Uterus (tissue), 2 donors: Measurements from ENCODE around the gene FAM9B.

Experiments used
- POLR2A ChIP-seq, 2 donors: fragments of 450-650 bp; IDR thresholded peaks; one replicate each; pipeline ENCODE4 v1.6.1; 2016; ENCODE audit warnings: antibody characterized with exemption in 2 of 2, mild to moderate bottlenecking in 1 of 2, moderate library complexity in 1 of 2
- TF ChIP-seq, protein P1 (sequence below), 4 experiments: fragments of 200-600 bp in 2 of 4; fragments of 450-650 bp in 2 of 4; sonication (generic) in 2 of 4; IDR thresholded peaks; one replicate each; pipeline ENCODE4 v1.5.1; 2016 to 2019; ENCODE audit warnings: antibody characterized with exemption in 4 of 4, mild to moderate bottlenecking in 2 of 4, moderate library complexity in 1 of 4

DNA sequence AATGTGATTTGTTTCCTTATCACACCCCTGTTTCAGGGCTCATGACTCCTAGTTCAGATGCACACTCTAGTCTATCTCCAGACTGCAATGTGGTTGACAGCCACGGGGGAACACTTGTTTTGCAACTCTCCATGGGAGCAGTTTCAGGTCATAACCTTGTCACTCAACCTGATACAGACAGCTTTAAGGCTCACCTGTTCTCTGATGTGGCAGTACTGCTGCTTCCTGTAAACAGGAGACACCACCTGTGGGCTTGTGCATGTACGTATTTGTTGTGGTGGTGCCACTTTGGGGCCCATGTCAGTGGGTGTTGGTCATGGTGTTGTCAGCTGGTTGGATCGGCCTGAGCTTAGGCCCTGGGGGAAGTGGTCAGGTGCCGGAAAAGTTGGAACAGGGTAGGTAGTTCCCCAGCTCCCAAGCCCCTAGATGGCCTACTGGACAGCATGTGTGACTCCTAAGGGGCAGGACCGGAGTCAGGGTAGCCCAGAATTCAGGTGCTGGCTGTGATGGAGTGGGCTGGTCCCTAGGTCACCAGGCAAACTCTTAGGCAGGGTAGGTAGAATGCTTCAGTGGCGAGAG lies 46.2 kb downstream of the FAM9B start:
- TF ChIP-seq, protein P1, sequence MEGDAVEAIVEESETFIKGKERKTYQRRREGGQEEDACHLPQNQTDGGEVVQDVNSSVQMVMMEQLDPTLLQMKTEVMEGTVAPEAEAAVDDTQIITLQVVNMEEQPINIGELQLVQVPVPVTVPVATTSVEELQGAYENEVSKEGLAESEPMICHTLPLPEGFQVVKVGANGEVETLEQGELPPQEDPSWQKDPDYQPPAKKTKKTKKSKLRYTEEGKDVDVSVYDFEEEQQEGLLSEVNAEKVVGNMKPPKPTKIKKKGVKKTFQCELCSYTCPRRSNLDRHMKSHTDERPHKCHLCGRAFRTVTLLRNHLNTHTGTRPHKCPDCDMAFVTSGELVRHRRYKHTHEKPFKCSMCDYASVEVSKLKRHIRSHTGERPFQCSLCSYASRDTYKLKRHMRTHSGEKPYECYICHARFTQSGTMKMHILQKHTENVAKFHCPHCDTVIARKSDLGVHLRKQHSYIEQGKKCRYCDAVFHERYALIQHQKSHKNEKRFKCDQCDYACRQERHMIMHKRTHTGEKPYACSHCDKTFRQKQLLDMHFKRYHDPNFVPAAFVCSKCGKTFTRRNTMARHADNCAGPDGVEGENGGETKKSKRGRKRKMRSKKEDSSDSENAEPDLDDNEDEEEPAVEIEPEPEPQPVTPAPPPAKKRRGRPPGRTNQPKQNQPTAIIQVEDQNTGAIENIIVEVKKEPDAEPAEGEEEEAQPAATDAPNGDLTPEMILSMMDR (IDR thresholded peaks at IDR 0.05), result no peak
- no peak for TF ChIP-seq POLR2A (IDR thresholded peaks at IDR 0.05)
